H1 (cell line): ENCODE data around the gene CSRP1. TPM values are rescaled to one million over a fixed set of nuclear protein-coding genes. Genes with fewer than 3 reads are reported as not detected.

Experiments used
- BCL11A ChIP-seq, 2 experiments: IDR thresholded peaks; one replicate each; pipeline ENCODE4 v1.6.1; 2011; ENCODE audit warnings: low read depth in 2 of 2, low read length in 2 of 2, mild to moderate bottlenecking in 2 of 2
- polyA plus RNA-seq, 7 experiments: library from polyadenylated mRNA; depleted of rRNA in 3 of 7; stranded (reverse) in 5 of 7; unstranded in 2 of 7; fragments of >200 nt in 5 of 7; fragments of 200-250 nt in 2 of 7; gene quantifications; 1 replicate in 5 of 7; 2 replicates in 1 of 7; 4 replicates in 1 of 7; pipeline versions ENCODE4 v1.2.1 to v1.2.3, GENCODE V29; 2011 to 2013; ENCODE audit warnings: missing spikeins in 2 of 7, mixed read lengths in 2 of 7
- total RNA-seq: library from RNA; stranded (reverse); fragmentation: NEBNext Ultra II Directional; extraction: Animal tissue kit (Norgen Biotek cat#: 25700); gene quantifications from 2 replicates; pipeline ENCODE4 v1.2.1, GENCODE V29; 2021

Gene CSRP1
- total and polyA plus RNA-seq, 2 of the 8 experiments (the other 6 are each of a cell fraction or from before 2014, with no cell fraction given): 14.2 to 22.3 TPM

DNA sequence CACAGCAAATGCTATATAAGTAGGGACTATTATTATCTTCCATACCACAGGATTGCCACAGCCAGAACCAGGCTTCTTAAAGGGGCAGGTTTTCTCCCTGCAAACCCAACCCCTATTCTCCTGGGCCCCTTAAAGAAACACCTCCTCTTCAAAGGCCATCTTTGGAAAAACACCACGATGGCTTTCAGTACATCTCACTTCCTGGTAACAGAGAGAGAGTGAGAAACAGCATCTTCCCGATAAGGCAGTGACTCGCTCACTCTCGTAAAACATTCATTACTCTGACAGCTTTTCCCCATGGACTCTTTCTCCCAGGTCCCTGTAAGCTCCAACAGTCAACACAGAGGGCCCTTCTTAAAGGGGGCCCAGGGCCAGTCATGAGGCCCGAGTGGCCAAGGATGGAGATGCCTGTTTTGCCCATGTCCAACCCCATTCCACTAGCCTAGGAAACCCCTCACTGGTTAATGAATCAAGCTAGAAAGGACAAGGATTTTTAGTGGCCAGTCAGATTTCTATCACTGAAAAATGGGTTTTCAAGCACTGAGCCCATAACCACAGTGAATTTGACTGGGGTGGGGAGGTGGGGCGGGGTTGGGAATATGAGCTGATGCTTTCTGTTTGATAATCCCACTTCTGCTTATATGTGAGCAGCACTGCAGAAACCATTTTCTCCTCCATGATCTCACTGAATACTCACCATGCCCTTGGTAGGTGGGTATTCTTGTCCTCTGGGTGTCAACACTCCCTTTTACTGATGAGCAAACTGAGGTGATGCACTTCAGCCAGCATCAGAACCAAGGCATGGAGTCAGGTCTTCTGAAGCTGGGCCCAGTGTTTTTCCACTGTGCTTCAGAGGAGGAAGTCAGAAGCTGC, 28.4 kb upstream of the CSRP1 start (continued):
- TF ChIP-seq BCL11A (IDR thresholded peaks at IDR 0.05; ENCODE audit: low read depth in 2 of 2, low read length in 2 of 2): no peak
